HepG2 (cell line): ENCODE data around the gene MKRN3. TPM values are rescaled to one million over a fixed set of nuclear protein-coding genes. Genes with fewer than 3 reads are reported as not detected.

ENCODE experiments used
- ATAC-seq: fragments of 200-7000 bp; cut with Tn5 transposase; 3 replicates; pipeline ENCODE4 v1.9.1; 2020; ENCODE audit warnings: mild to moderate bottlenecking, moderate library complexity
- BruUV-seq: library from RNA; stranded (reverse); fragments of 400-500 nt; replicated peaks from 2 replicates; lab custom pipeline; 2021; lab: Mats Ljungman, UMichigan
- CTCF ChIA-PET: fragments of 300-600 bp; formaldehyde crosslinking; extraction: SDS; loops from one replicate; lab custom pipeline; 2021; ENCODE audit warnings: low total read pairs, inconsistent platforms, low intra/inter-chr PET ratio; lab: Yijun Ruan, JAX
- POLR2A ChIA-PET: fragments of 350-600 bp; sonication (Branson Sonifier 250); formaldehyde crosslinking; loops from one replicate; lab custom pipeline; 2020; ENCODE audit warnings: antibody characterized with exemption, inconsistent platforms; lab: Yijun Ruan, JAX
- DNase-seq: peaks from one replicate; pipeline ENCODE4 v3.0.0-alpha.2; 2015; ENCODE audit warnings: low spot score
- FAIRE-seq: peaks from 3 replicates; lab custom pipeline; 2011; peaks lifted over from hg19 to GRCh38; lab: Jason Lieb, UNC
- H2AFZ ChIP-seq: one replicate; pipeline ENCODE4 v1.6.1; 2011; ENCODE audit warnings: low read length, inconsistent platforms
- H3K27ac ChIP-seq: fragments of 300-600 bp; 3 replicates; pipeline ENCODE4 v1.8.0; 2011; ENCODE audit warnings: mixed run types, mild to moderate bottlenecking, mixed read lengths, low read length, inconsistent platforms; ENCODE audit not compliant: insufficient read depth; ENCODE audit errors: extremely low read length
- H3K27me3 ChIP-seq, 2 experiments: fragments of 200-600 bp in 1 of 2; 2 replicates in 1 of 2; 3 replicates in 1 of 2; pipeline versions ENCODE4 v1.6.0 to v1.8.0; 2011; ENCODE audit warnings: low read length in 2 of 2, mild to moderate bottlenecking in 2 of 2, moderate library complexity in 2 of 2, inconsistent platforms in 1 of 2; ENCODE audit not compliant: insufficient read depth in 2 of 2, control insufficient read depth in 1 of 2
- H3K36me3 ChIP-seq, 2 experiments: fragments of 200-600 bp in 1 of 2; replicated peaks in 1 of 2; 2 replicates in 1 of 2; 3 replicates in 1 of 2; pipeline versions ENCODE4 v1.5.1 to v1.8.0; 2011; ENCODE audit warnings: low read length in 2 of 2, inconsistent platforms in 1 of 2; ENCODE audit not compliant: insufficient read depth in 2 of 2, control insufficient read depth in 1 of 2
- H3K4me1 ChIP-seq: 2 replicates; pipeline ENCODE4 v1.5.1; 2012; ENCODE audit warnings: low read length, inconsistent platforms; ENCODE audit not compliant: insufficient read depth
- H3K4me2 ChIP-seq: 2 replicates; pipeline ENCODE4 v1.6.0; 2011; ENCODE audit warnings: low read depth, low read length, inconsistent platforms
- H3K4me3 ChIP-seq, 3 experiments: fragments of 200-600 bp in 1 of 3; sonication (generic), shearing (Covaris generic) in 1 of 3; replicated peaks in 1 of 3; 2 replicates each; pipeline ENCODE4 v1.5.1; 2011 to 2016; ENCODE audit warnings: low read length in 3 of 3, inconsistent platforms in 2 of 3, low read depth in 2 of 3, mild to moderate bottlenecking in 2 of 3, control low read depth in 1 of 3, mixed read lengths in 1 of 3; ENCODE audit not compliant: insufficient read depth in 1 of 3
- H3K79me2 ChIP-seq: one replicate; pipeline ENCODE4 v1.6.1; 2011; ENCODE audit warnings: low read length, inconsistent platforms; ENCODE audit not compliant: insufficient read depth
- H3K9ac ChIP-seq: 2 replicates; pipeline ENCODE4 v1.6.0; 2011; ENCODE audit warnings: mild to moderate bottlenecking, low read depth, low read length, inconsistent platforms; ENCODE audit not compliant: insufficient read depth
- H3K9me3 ChIP-seq: 2 replicates; pipeline ENCODE4 v1.5.1; 2012; ENCODE audit warnings: mild to moderate bottlenecking, low read length
- H4K20me1 ChIP-seq: 2 replicates; pipeline ENCODE4 v1.6.0; 2011; ENCODE audit warnings: inconsistent platforms, mild to moderate bottlenecking, low read length, moderate library complexity; ENCODE audit not compliant: insufficient read depth
- ARNT2 ChIP-seq: sonication (generic); formaldehyde crosslinking; IDR thresholded peaks from 2 replicates; pipeline ENCODE4 v1.8.0; 2022; ENCODE audit warnings: mild to moderate bottlenecking, low read depth, missing genetic modification reagents, moderate library complexity
- CHD4 ChIP-seq: fragments of 200-600 bp; sonication (generic); IDR thresholded peaks from 2 replicates; pipeline ENCODE4 v1.7.0; 2017; ENCODE audit warnings: mild to moderate bottlenecking, low read length, borderline replicate concordance
- DMAP1 ChIP-seq: IDR thresholded peaks from 2 replicates; pipeline ENCODE4 v1.6.1; 2016
- MED1 ChIP-seq: sonication (generic); formaldehyde crosslinking; IDR thresholded peaks from 2 replicates; pipeline ENCODE4 v1.4.0; 2020; ENCODE audit warnings: missing genetic modification reagents
- NONO ChIP-seq, 2 experiments: fragments of 450-650 bp in 1 of 2; sonication (generic) in 1 of 2; formaldehyde crosslinking in 1 of 2; IDR thresholded peaks in 1 of 2; conservative IDR thresholded peaks in 1 of 2; 2 replicates each; pipeline versions ENCODE4 v1.6.1 to v1.8.0; 2017 to 2022; ENCODE audit warnings: mild to moderate bottlenecking in 1 of 2, missing genetic modification reagents in 1 of 2, moderate library complexity in 1 of 2
- NR2F2 ChIP-seq: IDR thresholded peaks from 2 replicates; pipeline ENCODE4 v1.6.1; 2012; ENCODE audit warnings: low read depth, inconsistent platforms, borderline replicate concordance
- RBFOX2 ChIP-seq: fragments of 200-400 bp; formaldehyde crosslinking; IDR thresholded peaks from 2 replicates; pipeline ENCODE4 v1.6.1; 2017; ENCODE audit warnings: low read depth, mild to moderate bottlenecking, low read length
- XRCC5 ChIP-seq: fragments of 200-400 bp; formaldehyde crosslinking; optimal IDR thresholded peaks from 2 replicates; pipeline ENCODE3; 2017; ENCODE audit warnings: mild to moderate bottlenecking, low read length
- ZNF558 ChIP-seq: sonication (generic); formaldehyde crosslinking; IDR thresholded peaks from 2 replicates; pipeline ENCODE4 v1.9.0; 2022; ENCODE audit warnings: mild to moderate bottlenecking, missing genetic modification reagents, borderline replicate concordance
- ZNF562 ChIP-seq: sonication (generic); formaldehyde crosslinking; IDR thresholded peaks from 2 replicates; pipeline ENCODE4 v1.8.0; 2022; ENCODE audit warnings: missing genetic modification reagents, borderline replicate concordance
- ZNF703 ChIP-seq: sonication (generic); formaldehyde crosslinking; IDR thresholded peaks from 2 replicates; pipeline ENCODE4 v1.5.1; 2020; ENCODE audit warnings: missing genetic modification reagents, mild to moderate bottlenecking, moderate library complexity, borderline replicate concordance
- ZNF749 ChIP-seq: sonication (generic); formaldehyde crosslinking; IDR thresholded peaks from 2 replicates; pipeline ENCODE4 v1.8.0; 2022; ENCODE audit warnings: mild to moderate bottlenecking, missing genetic modification reagents, moderate library complexity, borderline replicate concordance
- ZNF816 ChIP-seq: sonication (generic); formaldehyde crosslinking; IDR thresholded peaks from 2 replicates; pipeline ENCODE4 v1.8.0; 2022; ENCODE audit warnings: missing genetic modification reagents, mild to moderate bottlenecking, borderline replicate concordance
- ZSCAN22 ChIP-seq: sonication (generic); formaldehyde crosslinking; IDR thresholded peaks from 2 replicates; pipeline ENCODE4 v1.4.0; 2020; ENCODE audit warnings: mild to moderate bottlenecking, missing genetic modification reagents
- WGBS: methylation state at CpG from one replicate; pipeline ENCODE4 v1.1.6; 2017; ENCODE audit warnings: low lambda C conversion rate; 5-methylcytosine and 5-hydroxymethylcytosine counted together
- in situ Hi-C: cut with HindIII; loops from 2 replicates; pipeline ENCODE4 v1.10.0; 2017; ENCODE audit warnings: low pct_unique_long_range_greater_than_20kb; ENCODE audit not compliant: extremely low pct_ligation_motif_present
- intact Hi-C: fragments of 100-400 bp; cut with micrococcal nuclease; formaldehyde crosslinking; loops from one replicate; pipeline ENCODE4 v1.10.0; 2022; ENCODE audit not compliant: unreplicated experiment
- polyA plus RNA-seq, 8 experiments: library from polyadenylated mRNA; depleted of rRNA in 3 of 8; stranded (reverse) in 7 of 8; unstranded in 1 of 8; fragments of >200 nt; fragmentation: Illumina TruSeq in 4 of 8; extraction: Trizol in 4 of 8; gene quantifications; 2 replicates each; pipeline versions ENCODE4 v1.2.1 to v1.2.3, GENCODE V29; 2011 to 2016; ENCODE audit warnings: low read depth in 4 of 8, missing spikeins in 1 of 8, mixed read lengths in 1 of 8; ENCODE audit not compliant: insufficient read depth in 1 of 8
- total RNA-seq, 5 experiments: library from RNA; depleted of rRNA; stranded (reverse); fragments of >200 nt; fragmentation: Illumina TruSeq; extraction: Trizol; gene quantifications; 2 replicates each; pipeline ENCODE4 v1.2.3, GENCODE V29; 2016; ENCODE audit warnings: low read depth in 1 of 5
- TF ChIP-seq, protein P1 (sequence below): sonication (generic); formaldehyde crosslinking; IDR thresholded peaks from 2 replicates; pipeline ENCODE4 v1.9.0; 2021; ENCODE audit warnings: missing genetic modification reagents, borderline replicate concordance
- TF ChIP-seq, protein P2 (sequence below): sonication (generic); formaldehyde crosslinking; IDR thresholded peaks from 2 replicates; pipeline ENCODE4 v1.8.0; 2022; ENCODE audit warnings: mild to moderate bottlenecking, missing genetic modification reagents, borderline replicate concordance
- TF ChIP-seq, protein P3 (sequence below): sonication (generic); formaldehyde crosslinking; IDR thresholded peaks from 2 replicates; pipeline ENCODE4 v1.4.0; 2020; ENCODE audit warnings: missing genetic modification reagents
- TF ChIP-seq, protein P4 (sequence below): IDR thresholded peaks from 2 replicates; pipeline ENCODE4 v1.6.1; 2016; ENCODE audit warnings: low read depth, borderline replicate concordance

The MKRN3 gene
- total and polyA plus RNA-seq, 2 of the 13 experiments (the other 11 are each of a cell fraction or from before 2014, with no cell fraction given) = 2.4 to 5.2 TPM

DNA sequence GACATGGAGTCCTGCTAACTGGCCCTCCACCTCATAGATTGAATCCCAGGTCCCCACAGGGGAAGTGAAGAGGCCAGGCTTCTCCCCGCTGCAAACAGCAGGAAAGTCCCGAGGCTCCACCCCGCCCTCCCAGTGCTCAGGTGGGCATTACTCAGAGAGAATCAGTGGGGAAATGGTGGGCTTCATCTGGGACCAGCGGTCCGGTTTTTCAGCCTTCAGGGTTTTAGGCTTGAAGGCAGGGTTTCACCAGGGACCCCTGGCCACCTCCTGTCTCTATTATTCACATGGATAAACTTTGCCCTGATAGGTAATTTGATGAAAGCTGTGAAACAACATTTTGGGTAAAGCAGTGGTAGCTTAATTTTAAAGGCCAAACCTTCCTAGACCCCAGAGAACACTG lies 31.3 kb downstream of the MKRN3 start:
- Histone ChIP-seq H4K20me1 (no peaks in the 10 kb centered on the region), H3K4me3 (no peak overlapping the region), H3K9ac (no peak overlapping the region), H3K9me3 (no peaks in the 10 kb centered on the region), H3K4me1 (no peaks in the 10 kb centered on the region), H3K27me3 (no peaks in the 10 kb centered on the region), H3K79me2 (no peaks in the 10 kb centered on the region), H3K4me2 (no peak overlapping the region), H3K27ac (no peak overlapping the region), H2AFZ (no peak overlapping the region), H3K36me3 (no peaks in the 10 kb centered on the region)
- WGBS = no CpG with 5 or more reads among the region's 5 CpGs
- no peak for DNase-seq
- intact Hi-C loops = loop anchor here (10.0 kb wide), 1 partner anchor 62 kb away; no protein-coding TSS in a partner anchor
- CTCF ChIA-PET = no interaction called here
- no peak for ATAC-seq
- FAIRE-seq = no peak
- POLR2A ChIA-PET = no interaction called here
- in situ Hi-C loops = no loop called here
- BruUV-seq = no TSS peak
- TF ChIP-seq, protein P1, sequence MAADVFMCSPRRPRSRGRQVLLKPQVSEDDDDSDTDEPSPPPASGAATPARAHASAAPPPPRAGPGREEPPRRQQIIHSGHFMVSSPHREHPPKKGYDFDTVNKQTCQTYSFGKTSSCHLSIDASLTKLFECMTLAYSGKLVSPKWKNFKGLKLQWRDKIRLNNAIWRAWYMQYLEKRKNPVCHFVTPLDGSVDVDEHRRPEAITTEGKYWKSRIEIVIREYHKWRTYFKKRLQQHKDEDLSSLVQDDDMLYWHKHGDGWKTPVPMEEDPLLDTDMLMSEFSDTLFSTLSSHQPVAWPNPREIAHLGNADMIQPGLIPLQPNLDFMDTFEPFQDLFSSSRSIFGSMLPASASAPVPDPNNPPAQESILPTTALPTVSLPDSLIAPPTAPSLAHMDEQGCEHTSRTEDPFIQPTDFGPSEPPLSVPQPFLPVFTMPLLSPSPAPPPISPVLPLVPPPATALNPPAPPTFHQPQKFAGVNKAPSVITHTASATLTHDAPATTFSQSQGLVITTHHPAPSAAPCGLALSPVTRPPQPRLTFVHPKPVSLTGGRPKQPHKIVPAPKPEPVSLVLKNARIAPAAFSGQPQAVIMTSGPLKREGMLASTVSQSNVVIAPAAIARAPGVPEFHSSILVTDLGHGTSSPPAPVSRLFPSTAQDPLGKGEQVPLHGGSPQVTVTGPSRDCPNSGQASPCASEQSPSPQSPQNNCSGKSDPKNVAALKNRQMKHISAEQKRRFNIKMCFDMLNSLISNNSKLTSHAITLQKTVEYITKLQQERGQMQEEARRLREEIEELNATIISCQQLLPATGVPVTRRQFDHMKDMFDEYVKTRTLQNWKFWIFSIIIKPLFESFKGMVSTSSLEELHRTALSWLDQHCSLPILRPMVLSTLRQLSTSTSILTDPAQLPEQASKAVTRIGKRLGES (CRISPR knock-in tag) = no peak
- no peak for TF ChIP-seq MED1 (CRISPR knock-in tag)
- no peak for TF ChIP-seq ZNF558
- TF ChIP-seq NR2F2 = no peak
- TF ChIP-seq XRCC5 = no peak
- no peak for TF ChIP-seq ZNF816 (CRISPR knock-in tag)
- TF ChIP-seq ZSCAN22 (CRISPR knock-in tag) = no peak
- TF ChIP-seq, protein P2, sequence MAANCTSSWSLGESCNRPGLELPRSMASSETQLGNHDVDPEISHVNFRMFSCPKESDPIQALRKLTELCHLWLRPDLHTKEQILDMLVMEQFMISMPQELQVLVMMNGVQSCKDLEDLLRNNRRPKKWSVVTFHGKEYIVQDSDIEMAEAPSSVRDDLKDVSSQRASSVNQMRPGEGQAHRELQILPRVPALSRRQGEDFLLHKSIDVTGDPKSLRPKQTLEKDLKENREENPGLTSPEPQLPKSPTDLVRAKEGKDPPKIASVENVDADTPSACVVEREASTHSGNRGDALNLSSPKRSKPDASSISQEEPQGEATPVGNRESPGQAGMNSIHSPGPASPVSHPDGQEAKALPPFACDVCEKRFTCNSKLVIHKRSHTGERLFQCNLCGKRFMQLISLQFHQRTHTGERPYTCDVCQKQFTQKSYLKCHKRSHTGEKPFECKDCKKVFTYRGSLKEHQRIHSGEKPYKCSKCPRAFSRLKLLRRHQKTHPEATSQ (CRISPR knock-in tag) = no peak
- TF ChIP-seq ARNT2 (CRISPR knock-in tag) = no peak
- TF ChIP-seq NONO (IDR thresholded peaks at IDR 0.05) = no peak
- no peak for TF ChIP-seq NONO (CRISPR knock-in tag; conservative IDR thresholded peaks at IDR 0.05)
- TF ChIP-seq ZNF749 (CRISPR knock-in tag) = no peak
- TF ChIP-seq ZNF703 = no peak
- no peak for TF ChIP-seq RBFOX2
- TF ChIP-seq ZNF562 = no peak
- no peak for TF ChIP-seq DMAP1 (CRISPR knock-in tag)
- no peak for TF ChIP-seq CHD4
- TF ChIP-seq, protein P3, sequence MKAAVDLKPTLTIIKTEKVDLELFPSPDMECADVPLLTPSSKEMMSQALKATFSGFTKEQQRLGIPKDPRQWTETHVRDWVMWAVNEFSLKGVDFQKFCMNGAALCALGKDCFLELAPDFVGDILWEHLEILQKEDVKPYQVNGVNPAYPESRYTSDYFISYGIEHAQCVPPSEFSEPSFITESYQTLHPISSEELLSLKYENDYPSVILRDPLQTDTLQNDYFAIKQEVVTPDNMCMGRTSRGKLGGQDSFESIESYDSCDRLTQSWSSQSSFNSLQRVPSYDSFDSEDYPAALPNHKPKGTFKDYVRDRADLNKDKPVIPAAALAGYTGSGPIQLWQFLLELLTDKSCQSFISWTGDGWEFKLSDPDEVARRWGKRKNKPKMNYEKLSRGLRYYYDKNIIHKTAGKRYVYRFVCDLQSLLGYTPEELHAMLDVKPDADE = no peak
- TF ChIP-seq, protein P4, sequence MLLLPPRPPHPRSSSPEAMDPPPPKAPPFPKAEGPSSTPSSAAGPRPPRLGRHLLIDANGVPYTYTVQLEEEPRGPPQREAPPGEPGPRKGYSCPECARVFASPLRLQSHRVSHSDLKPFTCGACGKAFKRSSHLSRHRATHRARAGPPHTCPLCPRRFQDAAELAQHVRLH (CRISPR knock-in tag) = no peak
